ENCODE data around the gene ATP6AP1.
"Not testable (repeated sequence)": the region's sequence is repeated elsewhere in the genome, so short reads cannot be mapped to it uniquely, and the experiment has no call there.

- not testable (repeated sequence) for TF ChIP-seq CTCF (IDR thresholded peaks at IDR 0.05 in 2 of 3, conservative IDR thresholded peaks at IDR 0.05 in 1 of 3; ENCODE audit: control insufficient read depth in 2 of 3, extremely low read depth in 1 of 3, insufficient read depth in 1 of 3, low read depth in 3 of 3, low read length in 3 of 3); RAD51 (IDR thresholded peaks at IDR 0.05); PAX8 (IDR thresholded peaks at IDR 0.05); EZH2 (IDR thresholded peaks at IDR 0.05; ENCODE audit: borderline replicate concordance, control insufficient read depth, low read depth, low read length); ZBTB4 (CRISPR knock-in tag; IDR thresholded peaks at IDR 0.05); POLR2A (IDR thresholded peaks at IDR 0.05; ENCODE audit: low read depth, low read length); JUNB (IDR thresholded peaks at IDR 0.05); NKRF (conservative IDR thresholded peaks at IDR 0.05); SMC3 (IDR thresholded peaks at IDR 0.05; ENCODE audit: borderline replicate concordance, low read length)
- TF ChIP-seq, protein P1, sequence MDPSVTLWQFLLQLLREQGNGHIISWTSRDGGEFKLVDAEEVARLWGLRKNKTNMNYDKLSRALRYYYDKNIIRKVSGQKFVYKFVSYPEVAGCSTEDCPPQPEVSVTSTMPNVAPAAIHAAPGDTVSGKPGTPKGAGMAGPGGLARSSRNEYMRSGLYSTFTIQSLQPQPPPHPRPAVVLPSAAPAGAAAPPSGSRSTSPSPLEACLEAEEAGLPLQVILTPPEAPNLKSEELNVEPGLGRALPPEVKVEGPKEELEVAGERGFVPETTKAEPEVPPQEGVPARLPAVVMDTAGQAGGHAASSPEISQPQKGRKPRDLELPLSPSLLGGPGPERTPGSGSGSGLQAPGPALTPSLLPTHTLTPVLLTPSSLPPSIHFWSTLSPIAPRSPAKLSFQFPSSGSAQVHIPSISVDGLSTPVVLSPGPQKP (IDR thresholded peaks at IDR 0.05; ENCODE audit: low read depth, low read length), result not testable (repeated sequence)
Observed at GRCh38 chrX:154388649-154389048, 39.8 kb upstream of the ATP6AP1 start.

All from GM12878 (cell line).